GM18873 (cell line): ENCODE measurements around the gene GDPD4.

ENCODE experiments used
- ATAC-seq: cut with Tn5 transposase; IDR thresholded peaks from one replicate; pipeline ENCODE4 v1.9.1; 2021; ENCODE audit warnings: mild to moderate bottlenecking, moderate library complexity, moderate number of reproducible peaks; ENCODE audit not compliant: unreplicated experiment, low FRiP score

The GDPD4 gene

DNA sequence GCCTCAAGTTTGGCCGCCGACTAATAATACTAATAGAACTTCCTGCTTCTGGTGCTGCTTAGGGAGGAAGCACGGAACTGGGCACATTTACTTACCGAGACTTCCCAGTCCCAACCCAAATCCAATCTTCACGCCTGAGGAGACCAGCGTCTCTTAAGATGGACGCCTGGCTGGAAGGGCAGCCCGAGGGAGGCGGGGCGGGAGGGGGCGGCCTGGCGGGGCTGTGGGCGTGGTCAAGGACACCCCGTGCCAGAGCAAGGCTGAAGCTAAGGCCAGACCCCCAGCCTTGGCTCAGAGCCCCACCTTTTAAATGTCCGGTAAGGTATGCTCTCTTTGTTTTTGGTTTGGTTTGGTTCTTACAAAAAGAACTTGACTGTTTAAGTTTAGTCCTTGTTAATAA lies at the start of gene GDPD4:
GDPD4 (minus strand) TSS at position 177 of the 400 bp plus-strand sequence. CDS start 16,549 bp downstream, outside the sequence.
- no peak for ATAC-seq

DNA sequence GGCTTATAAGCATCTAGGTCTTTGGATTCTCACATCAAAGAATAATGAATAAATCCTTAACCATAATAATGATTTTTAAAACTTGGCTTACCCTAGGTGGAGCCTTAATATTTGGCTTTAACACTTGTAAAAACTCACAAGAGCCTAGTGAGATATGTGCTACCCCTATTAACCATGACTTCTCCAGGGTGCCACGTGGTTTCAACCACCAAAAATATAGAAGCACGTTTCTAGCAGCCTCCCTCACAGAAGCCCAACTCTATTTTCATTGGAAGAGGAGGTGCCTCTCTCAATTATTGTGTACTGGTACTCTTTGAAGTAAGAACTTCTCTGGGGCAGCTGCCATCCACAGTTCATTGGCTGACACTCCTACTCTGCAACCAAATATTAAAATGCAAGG lies 46.5 kb upstream of the GDPD4 start:
- no peak for ATAC-seq

GRCh38 chr11:77346906-77347603 lies 45.6 kb upstream of the GDPD4 start:
- no peak for ATAC-seq

DNA sequence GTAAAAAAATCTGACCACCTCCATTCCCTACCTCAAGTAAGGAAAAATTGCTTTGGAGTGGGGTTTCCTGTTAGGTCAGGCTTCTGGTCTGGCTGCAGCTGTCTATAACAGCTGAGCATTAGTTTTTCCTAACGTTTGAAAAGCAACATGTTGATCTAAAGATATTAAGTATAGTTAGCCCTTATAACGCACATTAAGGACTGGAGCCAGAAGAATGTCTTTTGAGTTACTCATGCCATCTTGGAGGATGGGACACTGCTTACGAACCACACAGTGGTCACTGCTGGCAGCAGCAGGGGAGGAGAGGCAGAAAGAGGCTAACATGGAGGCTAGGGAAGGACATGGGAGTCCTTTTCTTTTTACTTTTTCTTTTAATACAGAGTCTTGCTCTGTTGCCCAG lies 44.1 kb upstream of the GDPD4 start:
- no peak for ATAC-seq

DNA sequence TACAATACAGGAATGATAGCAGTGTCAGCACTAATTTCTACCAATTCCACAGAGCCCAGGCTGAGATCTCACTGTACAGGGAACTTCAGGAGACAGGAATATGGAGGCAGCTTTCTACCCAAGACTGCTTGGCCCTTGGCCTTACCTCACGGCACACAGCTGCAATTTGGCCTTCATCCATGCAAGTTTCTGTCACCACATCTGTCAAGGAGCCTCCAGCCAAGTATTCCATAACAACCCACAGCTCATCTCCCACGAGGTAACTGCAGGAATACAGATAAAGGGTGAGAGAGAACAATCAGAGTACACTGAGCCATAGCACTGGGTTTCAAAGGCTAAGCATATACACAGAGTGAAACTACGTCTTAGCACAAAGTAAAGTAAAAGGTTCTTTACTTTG lies 39.0 kb upstream of the GDPD4 start:
- ATAC-seq, result no peak

- ATAC-seq, result no peak
Observed at GRCh38 chr11:77332259-77332658, 30.8 kb upstream of the GDPD4 start.

GRCh38 chr11:77325159-77325558 lies 23.7 kb upstream of the GDPD4 start:
- ATAC-seq, result no peak

DNA sequence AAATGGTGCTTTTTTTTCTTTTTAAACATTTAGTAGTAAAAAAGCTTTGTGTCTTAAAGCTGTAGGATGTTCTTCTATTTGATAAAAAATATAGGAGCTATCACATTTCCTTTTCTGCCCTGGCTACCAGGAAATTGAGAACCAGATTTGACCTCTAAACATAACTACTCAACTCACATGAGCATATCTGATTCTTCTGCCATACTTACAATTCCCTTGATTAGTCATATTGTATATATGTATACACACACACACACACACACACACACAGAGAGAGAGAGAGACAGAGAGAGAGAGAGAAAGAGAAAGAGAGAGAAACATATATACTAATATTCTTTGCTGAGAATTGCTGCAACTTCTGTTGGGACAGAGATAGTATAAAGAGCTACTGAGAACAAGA lies 23.0 kb upstream of the GDPD4 start:
- no peak for ATAC-seq

- no peak for ATAC-seq
Observed at GRCh38 chr11:77322926-77323590, 21.6 kb upstream of the GDPD4 start.

- ATAC-seq, result no peak
Observed at GRCh38 chr11:77322506-77322905, 21.0 kb upstream of the GDPD4 start.

DNA sequence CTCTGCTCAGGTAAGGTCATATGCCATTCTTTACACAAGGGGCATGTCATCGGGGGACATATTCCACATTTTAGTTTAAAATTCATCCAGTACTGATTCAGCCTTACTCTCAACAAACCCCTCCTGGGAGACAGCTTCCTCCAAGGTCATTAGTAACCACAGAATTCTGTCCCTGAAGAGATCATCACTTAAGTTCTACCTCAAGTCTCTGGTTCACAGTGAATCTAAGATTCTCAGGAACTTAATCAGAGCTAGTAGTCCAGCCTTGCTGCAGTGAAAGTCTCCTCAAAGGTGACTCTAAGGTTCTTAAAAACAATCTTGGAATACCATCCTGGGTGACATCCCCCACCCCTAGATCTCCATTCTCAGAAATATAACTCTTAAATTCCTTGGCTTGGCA lies 18.9 kb upstream of the GDPD4 start:
- ATAC-seq, result no peak

GRCh38 chr11:77318600-77318999 lies 17.1 kb upstream of the GDPD4 start:
- ATAC-seq, result no peak

DNA sequence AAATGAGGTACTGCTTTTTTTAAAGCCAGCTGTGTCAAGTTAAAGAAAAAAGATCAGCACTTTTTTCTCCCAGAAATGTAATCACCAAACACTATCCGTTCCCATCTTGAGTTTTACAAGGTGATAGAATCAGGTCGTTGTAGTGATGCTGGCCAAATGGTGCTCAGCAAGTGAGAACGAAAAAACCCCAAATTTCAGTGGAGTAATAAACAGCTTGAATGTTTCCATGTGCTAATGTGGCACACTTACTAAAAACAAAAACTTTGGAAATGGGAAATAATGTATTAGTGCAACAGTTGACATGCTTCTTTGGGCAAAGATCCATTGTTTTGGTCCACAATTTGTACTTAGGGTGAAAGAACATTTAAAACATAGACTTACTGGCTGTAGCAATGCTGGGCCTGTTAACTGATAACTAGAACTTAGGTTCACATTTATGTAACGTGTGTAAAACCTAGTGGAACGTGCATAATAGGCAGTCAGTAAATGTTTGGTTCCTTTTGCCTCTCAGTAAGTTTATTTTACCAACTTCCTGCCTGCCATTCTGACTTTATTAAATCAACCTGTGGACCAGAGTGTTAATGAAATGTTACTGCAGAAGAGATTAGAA lies 15.4 kb upstream of the GDPD4 start:
- no peak for ATAC-seq

DNA sequence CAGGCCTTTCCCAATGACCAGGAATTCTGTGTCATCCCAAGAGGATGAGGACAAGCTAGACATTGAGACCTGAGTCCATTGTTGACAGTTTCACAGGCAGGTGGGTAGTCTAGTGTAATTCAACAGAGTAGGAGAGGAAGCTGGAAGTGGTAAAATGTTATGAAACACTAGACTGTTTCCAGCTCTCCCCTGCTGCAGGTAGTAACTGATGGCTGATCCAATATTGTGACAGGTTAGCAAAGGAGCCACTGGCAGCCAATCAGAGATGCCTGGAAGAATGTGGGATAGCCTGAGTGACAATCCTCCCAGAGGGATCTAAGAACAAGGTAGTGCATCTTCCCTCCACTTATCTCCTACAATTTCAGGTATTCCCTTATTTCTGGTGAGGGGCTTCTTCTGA lies 10.6 kb upstream of the GDPD4 start:
- no peak for ATAC-seq

DNA sequence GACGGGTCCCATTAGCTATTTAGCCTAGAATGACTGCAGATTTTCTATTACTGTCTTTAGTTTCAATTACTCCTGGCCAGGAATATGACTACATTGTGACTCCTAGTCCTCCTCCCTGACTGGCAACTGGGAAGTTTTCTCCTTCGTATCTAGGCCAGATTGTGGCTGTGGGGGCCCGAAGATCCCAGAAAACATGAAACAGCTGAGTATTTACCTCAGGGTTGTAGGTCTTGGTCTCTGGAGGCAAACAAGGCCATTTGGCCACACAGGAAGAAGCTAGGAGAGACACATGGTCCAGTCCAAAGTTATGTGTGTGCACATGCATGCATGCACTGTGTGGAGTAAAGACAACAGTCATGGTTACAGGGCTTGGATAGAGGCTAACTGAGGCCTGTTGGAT lies 10.2 kb upstream of the GDPD4 start:
- no peak for ATAC-seq

GRCh38 chr11:77310721-77311120 lies 9.2 kb upstream of the GDPD4 start:
- ATAC-seq, result no peak

DNA sequence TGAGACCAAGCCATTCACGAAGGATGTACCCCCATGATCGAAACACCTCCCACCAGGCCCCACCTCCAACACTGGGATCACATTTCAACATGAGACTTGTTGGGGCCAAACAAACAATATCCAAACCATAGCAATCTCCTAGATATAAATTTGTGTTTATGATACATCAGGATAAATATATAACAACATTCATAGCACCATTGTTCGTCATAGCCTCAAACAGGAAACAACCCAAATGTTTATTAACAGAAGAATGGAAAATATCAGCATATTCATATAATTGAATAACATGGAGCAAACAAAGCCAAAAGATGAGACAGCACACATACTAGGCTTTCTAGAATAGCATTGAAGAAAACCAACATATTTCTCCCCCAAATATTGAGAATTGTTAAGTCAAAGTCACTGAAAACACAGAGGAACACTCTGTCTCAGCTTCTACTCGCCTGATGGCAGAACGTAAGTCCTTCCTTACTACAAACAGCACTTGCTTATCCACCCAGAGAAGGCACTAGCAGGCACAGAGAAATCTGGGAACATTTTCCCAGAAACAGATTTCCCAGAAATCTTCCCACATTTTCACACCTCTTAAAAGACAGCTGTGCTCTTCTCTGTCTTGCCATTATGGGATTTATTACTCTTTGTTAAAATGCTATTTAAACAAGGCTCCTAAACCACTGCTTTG lies 8.1 kb upstream of the GDPD4 start:
- no peak for ATAC-seq

DNA sequence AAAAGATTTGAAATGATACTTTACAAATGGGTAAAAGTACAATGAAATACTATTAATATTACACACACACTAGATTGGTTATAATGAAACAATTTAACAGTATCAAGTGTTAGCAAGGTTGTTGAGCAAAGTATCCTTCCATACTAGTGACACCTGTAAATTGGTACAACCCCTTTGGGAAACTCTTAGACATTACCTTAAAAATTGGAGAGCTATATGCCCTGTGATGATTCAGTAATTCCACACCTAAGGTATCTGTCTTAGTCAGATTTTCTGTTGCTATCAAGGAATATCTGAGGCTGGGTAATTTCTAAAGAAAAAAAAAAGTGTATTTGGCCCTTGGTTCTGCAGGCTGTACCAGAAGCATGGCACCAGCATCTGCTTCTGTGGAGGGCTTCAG lies 7.4 kb upstream of the GDPD4 start:
- no peak for ATAC-seq

DNA sequence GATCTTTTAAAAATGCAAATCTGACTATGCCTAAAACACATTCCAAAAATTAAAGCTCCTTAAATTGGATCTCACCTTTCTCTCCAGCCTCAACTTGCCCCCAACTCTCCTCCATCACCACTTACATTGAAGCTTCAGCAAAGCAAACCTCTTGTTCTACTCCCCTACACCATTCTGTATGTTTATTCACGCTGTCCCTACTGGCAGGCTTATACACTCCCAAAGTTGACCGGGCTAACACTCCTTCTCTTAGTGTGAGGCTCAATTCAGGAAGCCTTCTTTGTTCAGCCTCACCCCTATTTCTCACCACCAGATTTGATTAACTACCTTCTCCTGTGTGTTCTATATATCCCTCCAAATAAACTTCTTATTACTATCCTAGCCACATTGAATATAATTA lies 1.8 kb upstream of the GDPD4 start:
- no peak for ATAC-seq

DNA sequence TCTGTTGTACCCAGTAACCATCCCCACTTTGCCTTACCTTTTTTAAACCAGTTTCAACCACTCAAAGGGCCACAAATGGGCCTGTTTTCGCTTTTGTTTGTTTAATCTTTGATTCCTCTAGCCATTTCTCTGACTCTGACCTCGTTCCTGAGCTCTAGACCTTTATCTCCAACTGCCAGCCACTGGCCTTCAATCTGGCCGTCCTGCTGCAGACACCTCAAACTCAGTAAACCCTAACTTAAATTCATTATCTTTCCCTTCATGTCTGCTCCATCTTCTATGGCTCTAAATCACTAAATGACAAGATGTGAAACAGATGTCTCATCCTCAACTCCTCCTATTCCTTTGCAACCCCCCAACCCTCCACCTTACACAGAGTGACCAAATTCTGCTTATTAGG lies 1.3 kb upstream of the GDPD4 start:
- ATAC-seq, result no peak

DNA sequence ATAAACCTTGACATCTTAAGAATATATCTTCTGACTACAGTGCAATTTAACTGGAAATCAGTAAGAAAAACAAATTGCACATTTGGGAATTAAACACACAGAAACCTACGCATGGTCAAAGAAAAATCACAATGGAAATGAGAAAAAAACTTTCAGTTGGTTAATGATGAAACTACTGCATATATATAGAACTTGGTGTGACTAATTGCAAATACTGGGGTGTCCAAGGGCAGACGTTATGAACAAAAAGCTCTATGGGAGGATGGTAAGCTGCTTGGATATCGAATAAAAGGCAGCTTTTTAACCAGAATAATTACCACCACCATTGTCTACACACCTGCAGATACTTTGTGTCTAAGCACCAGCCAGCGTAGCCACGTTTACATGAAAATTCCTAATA lies 791 bp downstream of the GDPD4 start:
- no peak for ATAC-seq
